Stimulated activated CD8-positive, alpha-beta memory T cell treated with anti-CD3 and anti-CD28 coated beads, Interleukin-7, amount 100 ng/mL, for 24 hours (primary cell): ENCODE measurements around the gene GTPBP2.
A peak's percentile ranks its signal among the peaks of the same experiment; 100 is the strongest.
"Not testable (repeated sequence)": the region's sequence is repeated elsewhere in the genome, so short reads cannot be mapped to it uniquely, and the experiment has no call there.

ENCODE experiments used
- DNase-seq: peaks from one replicate; pipeline ENCODE4 v3.0.0-alpha.2; 2020; ENCODE audit warnings: low read depth

Gene GTPBP2

GRCh38 chr6:43657221-43657802, 28.2 kb upstream of the GTPBP2 start:
- no peak for DNase-seq

GRCh38 chr6:43652822-43653221, 23.8 kb upstream of the GTPBP2 start:
- not testable (repeated sequence) for DNase-seq

GRCh38 chr6:43648248-43648647, 19.2 kb upstream of the GTPBP2 start:
- no peak for DNase-seq

GRCh38 chr6:43647613-43648012, 18.5 kb upstream of the GTPBP2 start:
- no peak for DNase-seq

GRCh38 chr6:43645613-43645964, 16.5 kb upstream of the GTPBP2 start:
- DNase-seq = no peak

GRCh38 chr6:43644940-43645612, 16.0 kb upstream of the GTPBP2 start, which contains the start of gene RSPH9:
RSPH9 (plus strand) TSS chr6:43645036; CDS start chr6:43645099, 63 bp downstream.
- peak; percentile 35 for DNase-seq

GRCh38 chr6:43639984-43640800, 11.1 kb upstream of the GTPBP2 start:
- no peak for DNase-seq

- no peak for DNase-seq
Measured at GRCh38 chr6:43636308-43636659, 7.2 kb upstream of the GTPBP2 start.

GRCh38 chr6:43635387-43636307, 6.6 kb upstream of the GTPBP2 start, which contains the start of gene MAD2L1BP:
MAD2L1BP (plus strand) TSS chr6:43635840; CDS start chr6:43635876, 36 bp downstream.
- peak; percentile 81 for DNase-seq

GRCh38 chr6:43634702-43635303, 5.7 kb upstream of the GTPBP2 start:
- DNase-seq = no peak

- DNase-seq = not testable (repeated sequence)
Measured at GRCh38 chr6:43633002-43633401, 3.9 kb upstream of the GTPBP2 start.

GRCh38 chr6:43630980-43631619, 2.0 kb upstream of the GTPBP2 start:
- no peak for DNase-seq

- DNase-seq = peak; percentile 81
Measured at GRCh38 chr6:43629505-43630300, 639 bp upstream of the GTPBP2 start.

- no peak for DNase-seq
Measured at GRCh38 chr6:43628393-43629103, 516 bp downstream of the GTPBP2 start.

GRCh38 chr6:43627008-43627825, 1.8 kb downstream of the GTPBP2 start:
- no peak for DNase-seq

- DNase-seq = no peak
Measured at GRCh38 chr6:43625393-43625992, 3.6 kb downstream of the GTPBP2 start.

GRCh38 chr6:43624786-43625288, 4.2 kb downstream of the GTPBP2 start:
- DNase-seq = no peak
